Endothelial cell of umbilical vein (primary cell): ENCODE results near the gene CTIF. TPM values are rescaled to one million over a fixed set of nuclear protein-coding genes. Genes with fewer than 3 reads are reported as not detected.

ENCODE experiments used
- BruUV-seq: library from RNA; stranded (reverse); fragments of 400-500 nt; replicated peaks from 2 replicates; lab custom pipeline; 2021; lab: Mats Ljungman, UMichigan
- CTCF ChIA-PET: fragments of 300-600, 350-600 bp; sonication (Branson Sonifier 250); formaldehyde crosslinking; loops from one replicate; lab custom pipeline; 2021; ENCODE audit warnings: antibody characterized with exemption, inconsistent platforms; lab: Charles Lee
- POLR2A ChIA-PET: fragments of 300-600, 350-600 bp; sonication (Branson Sonifier 250); formaldehyde crosslinking; loops from one replicate; lab custom pipeline; 2021; ENCODE audit warnings: antibody characterized with exemption, inconsistent platforms; lab: Charles Lee
- DNase-seq: peaks from one replicate; pipeline ENCODE4 v3.0.0-alpha.2; 2011; ENCODE audit warnings: low read depth, low spot score
- FAIRE-seq: peaks from 2 replicates; lab custom pipeline; 2011; peaks lifted over from hg19 to GRCh38; lab: Jason Lieb, UNC
- H2AFZ ChIP-seq: 2 replicates; pipeline ENCODE4 v1.6.0; 2012; ENCODE audit warnings: low read depth, low read length, control low read depth, inconsistent platforms
- H3K27ac ChIP-seq: 2 replicates; pipeline ENCODE4 v1.5.1; 2011; ENCODE audit warnings: low read depth, mild to moderate bottlenecking, control low read depth, low read length, moderate library complexity; ENCODE audit not compliant: insufficient read depth
- H3K27me3 ChIP-seq, 2 experiments: 2 replicates each; pipeline versions ENCODE4 v1.6.0 to v1.6.1; 2011; ENCODE audit warnings: low read length in 2 of 2, mixed read lengths in 1 of 2; ENCODE audit not compliant: control insufficient read depth in 2 of 2, insufficient read depth in 2 of 2
- H3K36me3 ChIP-seq, 2 experiments: 2 replicates in 1 of 2; 3 replicates in 1 of 2; pipeline ENCODE4 v1.5.1; 2011; ENCODE audit warnings: low read length in 2 of 2, mild to moderate bottlenecking in 1 of 2, moderate library complexity in 1 of 2; ENCODE audit not compliant: control insufficient read depth in 2 of 2, insufficient read depth in 2 of 2; ENCODE audit errors: extremely low read depth in 1 of 2
- H3K4me1 ChIP-seq: 3 replicates; pipeline ENCODE4 v1.5.1; 2011; ENCODE audit warnings: mild to moderate bottlenecking, low read length; ENCODE audit not compliant: control insufficient read depth, insufficient read depth; ENCODE audit errors: extremely low read depth
- H3K4me2 ChIP-seq: 2 replicates; pipeline ENCODE4 v1.6.1; 2011; ENCODE audit warnings: low read length, control low read depth, mixed read lengths; ENCODE audit not compliant: insufficient read depth
- H3K4me3 ChIP-seq, 3 experiments: fragments of 200-600 bp in 1 of 3; sonication (generic), shearing (Covaris generic) in 1 of 3; replicated peaks in 1 of 3; 2 replicates each; pipeline ENCODE4 v1.5.1; 2011 to 2016; ENCODE audit warnings: control low read depth in 3 of 3, low read length in 3 of 3, mild to moderate bottlenecking in 2 of 3, inconsistent platforms in 1 of 3, low read depth in 1 of 3, moderate library complexity in 1 of 3; ENCODE audit not compliant: insufficient read depth in 1 of 3
- H3K79me2 ChIP-seq: 2 replicates; pipeline ENCODE4 v1.6.0; 2012; ENCODE audit warnings: low read length, inconsistent platforms; ENCODE audit not compliant: control insufficient read depth, insufficient read depth
- H3K9ac ChIP-seq: replicated peaks from 2 replicates; pipeline ENCODE3; 2011; ENCODE audit warnings: low read length, control low read depth; ENCODE audit not compliant: insufficient read depth; ENCODE audit errors: extremely low read depth
- H3K9me1 ChIP-seq: replicated peaks from 3 replicates; pipeline ENCODE4 v1.6.0; 2011; ENCODE audit warnings: mild to moderate bottlenecking, low read length; ENCODE audit not compliant: control insufficient read depth, insufficient read depth; ENCODE audit errors: extremely low read depth
- H3K9me3 ChIP-seq: replicated peaks from 2 replicates; pipeline ENCODE4 v1.5.1; 2012; ENCODE audit warnings: low read length, inconsistent platforms; ENCODE audit not compliant: control insufficient read depth, insufficient read depth
- H4K20me1 ChIP-seq: replicated peaks from 2 replicates; pipeline ENCODE3; 2011; ENCODE audit warnings: mild to moderate bottlenecking, low read length; ENCODE audit not compliant: control insufficient read depth, insufficient read depth; ENCODE audit errors: extremely low read depth
- EZH2 ChIP-seq: IDR thresholded peaks from 2 replicates; pipeline ENCODE4 v1.6.1; 2012; ENCODE audit warnings: borderline replicate concordance, low read depth, mild to moderate bottlenecking, moderate library complexity, low read length, inconsistent platforms; ENCODE audit not compliant: severe bottlenecking
- FOS ChIP-seq: IDR thresholded peaks from 2 replicates; pipeline ENCODE4 v1.6.1; 2011; ENCODE audit warnings: mild to moderate bottlenecking, low read length, moderate library complexity, borderline replicate concordance; ENCODE audit not compliant: insufficient read depth
- GATA2 ChIP-seq: IDR thresholded peaks from 2 replicates; pipeline ENCODE4 v1.7.0; 2011; ENCODE audit warnings: low read depth, mild to moderate bottlenecking, moderate library complexity, mixed read lengths, low read length; ENCODE audit not compliant: insufficient read length, insufficient read depth
- JUN ChIP-seq: IDR thresholded peaks from 2 replicates; pipeline ENCODE4 v1.6.1; 2011; ENCODE audit warnings: borderline replicate concordance, low read depth; ENCODE audit not compliant: insufficient read length, insufficient read depth
- MYC ChIP-seq: IDR thresholded peaks from one replicate; pipeline ENCODE4 v1.6.1; 2011; ENCODE audit warnings: mild to moderate bottlenecking, low read depth, low read length
- POLR2A ChIP-seq: IDR thresholded peaks from 2 replicates; pipeline ENCODE4 v1.6.1; 2012; ENCODE audit warnings: low read depth, mild to moderate bottlenecking, control low read depth, low read length
- POLR2AphosphoS5 ChIP-seq: IDR thresholded peaks from 2 replicates; pipeline ENCODE4 v1.6.1; 2012; ENCODE audit warnings: low read depth, mild to moderate bottlenecking, control low read depth, low read length, moderate library complexity; ENCODE audit not compliant: insufficient read depth
- dilution Hi-C: fragments of 300-500 bp; cut with MboI; formaldehyde crosslinking; loops from one replicate; pipeline ENCODE4 v1.15.0; 2019; ENCODE audit warnings: low sequenced_read_pairs; ENCODE audit not compliant: extremely low pct_ligation_motif_present
- intact Hi-C: fragments of 100-400 bp; cut with micrococcal nuclease; formaldehyde crosslinking; loops from one replicate; pipeline ENCODE4 v1.10.0; 2022
- polyA plus RNA-seq, 4 experiments: library from polyadenylated mRNA; depleted of rRNA in 3 of 4; stranded (reverse) in 3 of 4; unstranded in 1 of 4; fragments of >200 nt; gene quantifications; 2 replicates each; pipeline versions ENCODE4 v1.2.1 to v1.2.3, GENCODE V29; 2011 to 2012; ENCODE audit warnings: missing spikeins in 1 of 4
- total RNA-seq: library from RNA; stranded (reverse); gene quantifications from 2 replicates; pipeline ENCODE4 v1.2.3, GENCODE V29; 2021
- TF ChIP-seq, protein P1 (sequence below): IDR thresholded peaks from 2 replicates; pipeline ENCODE4 v1.6.1; 2011; ENCODE audit not compliant: insufficient read depth, insufficient read length
- TF ChIP-seq, protein P2 (sequence below), 2 donors: IDR thresholded peaks; 1 replicate in 1 of 2; 2 replicates in 1 of 2; pipeline ENCODE4 v1.5.1; 2011; ENCODE audit warnings: low read length in 2 of 2, mild to moderate bottlenecking in 2 of 2, moderate library complexity in 2 of 2, control low read depth in 1 of 2, inconsistent platforms in 1 of 2, low read depth in 1 of 2; ENCODE audit not compliant: insufficient read depth in 1 of 2; ENCODE audit errors: extremely low read depth in 1 of 2

Gene CTIF
- total and polyA plus RNA-seq, 2 donors (not counting 3 experiments of a cell fraction or from before 2014, with no cell fraction given): 20.9 to 57.7 TPM

DNA sequence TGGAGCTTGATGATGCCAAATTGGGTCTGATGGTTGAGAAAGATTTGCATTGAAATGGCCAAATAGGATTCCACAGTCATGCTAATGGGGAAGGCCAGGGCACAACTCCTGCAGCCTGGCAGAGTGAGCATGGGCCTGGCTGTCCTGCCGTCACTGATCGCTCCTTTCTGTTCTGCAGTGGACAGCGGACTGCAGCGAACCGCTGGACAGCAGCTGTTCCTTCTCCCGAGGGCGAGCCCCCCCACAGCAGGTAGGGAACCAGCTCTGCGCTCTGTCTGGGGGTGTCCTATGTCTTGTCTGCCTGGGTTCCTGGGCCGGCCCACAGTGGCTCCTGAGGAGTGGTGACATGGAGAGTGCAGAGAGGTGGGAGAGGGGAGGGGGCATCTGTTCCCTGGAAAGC, 97.6 kb downstream of the CTIF start:
- no peak for FAIRE-seq
- no TSS peak for BruUV-seq
- dilution Hi-C loops: no loop called here
- intact Hi-C loops: no loop called here
- no peak for TF ChIP-seq MYC
- no peak for TF ChIP-seq POLR2AphosphoS5
- no peak for TF ChIP-seq GATA2
- no peak for TF ChIP-seq JUN
- TF ChIP-seq EZH2: no peak
- TF ChIP-seq, protein P1, sequence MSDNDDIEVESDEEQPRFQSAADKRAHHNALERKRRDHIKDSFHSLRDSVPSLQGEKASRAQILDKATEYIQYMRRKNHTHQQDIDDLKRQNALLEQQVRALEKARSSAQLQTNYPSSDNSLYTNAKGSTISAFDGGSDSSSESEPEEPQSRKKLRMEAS: no peak
- TF ChIP-seq POLR2A: no peak
- TF ChIP-seq FOS: no peak
- TF ChIP-seq, protein P2, sequence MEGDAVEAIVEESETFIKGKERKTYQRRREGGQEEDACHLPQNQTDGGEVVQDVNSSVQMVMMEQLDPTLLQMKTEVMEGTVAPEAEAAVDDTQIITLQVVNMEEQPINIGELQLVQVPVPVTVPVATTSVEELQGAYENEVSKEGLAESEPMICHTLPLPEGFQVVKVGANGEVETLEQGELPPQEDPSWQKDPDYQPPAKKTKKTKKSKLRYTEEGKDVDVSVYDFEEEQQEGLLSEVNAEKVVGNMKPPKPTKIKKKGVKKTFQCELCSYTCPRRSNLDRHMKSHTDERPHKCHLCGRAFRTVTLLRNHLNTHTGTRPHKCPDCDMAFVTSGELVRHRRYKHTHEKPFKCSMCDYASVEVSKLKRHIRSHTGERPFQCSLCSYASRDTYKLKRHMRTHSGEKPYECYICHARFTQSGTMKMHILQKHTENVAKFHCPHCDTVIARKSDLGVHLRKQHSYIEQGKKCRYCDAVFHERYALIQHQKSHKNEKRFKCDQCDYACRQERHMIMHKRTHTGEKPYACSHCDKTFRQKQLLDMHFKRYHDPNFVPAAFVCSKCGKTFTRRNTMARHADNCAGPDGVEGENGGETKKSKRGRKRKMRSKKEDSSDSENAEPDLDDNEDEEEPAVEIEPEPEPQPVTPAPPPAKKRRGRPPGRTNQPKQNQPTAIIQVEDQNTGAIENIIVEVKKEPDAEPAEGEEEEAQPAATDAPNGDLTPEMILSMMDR (IDR thresholded peaks at IDR 0.05; ENCODE audit: extremely low read depth in 1 of 2, insufficient read depth in 1 of 2, low read depth in 1 of 2, low read length in 2 of 2): no peak
- H4K20me1 ChIP-seq: no peaks in the 10 kb centered on the region
- H3K9ac ChIP-seq: no peak overlapping the region
- no peaks in the 10 kb centered on the region for H3K9me3 ChIP-seq
- H3K79me2 ChIP-seq: no peaks in the 10 kb centered on the region
- peaks cover 6% of the 10 kb centered on the region for H3K4me1 ChIP-seq
- H2AFZ ChIP-seq: no peak overlapping the region
- no peak overlapping the region for H3K4me3 ChIP-seq
- no peaks in the 10 kb centered on the region for H3K27me3 ChIP-seq
- DNase-seq: no peak
- H3K36me3 ChIP-seq: peaks cover 0 to 7% of the 10 kb centered on the region in 2 experiments
- ChIA-PET POLR2A (no interaction called here), CTCF (interaction anchor here (1.0 to 1.9 kb wide), 2 partner anchors 28 to 161 kb away, joined by 4 to 5 read pairs; no protein-coding TSS in a partner anchor)
- no peak overlapping the region for H3K27ac ChIP-seq
- no peak overlapping the region for H3K4me2 ChIP-seq
- H3K9me1 ChIP-seq: no peaks in the 10 kb centered on the region
